ENCODE measurements around the gene OR6V1. TPM values are rescaled to one million over a fixed set of nuclear protein-coding genes. Genes with fewer than 3 reads are reported as not detected.

OR6V1 gene
- total and polyA plus RNA-seq, 3 donors from 2014 or later = not detected

Other genes starting within 250 kb of the OR6V1 start
- gene EPHB6, start 197.3 kb upstream of the OR6V1 start, total RNA-seq = 10 to 100 TPM; 47.3 to 52.0 TPM
- gene EPHB6, start 197.3 kb upstream of the OR6V1 start, polyA plus RNA-seq (ENCODE audit: insufficient read depth, low read depth, low replicate concordance) = 38.1 TPM
- 1 to 10 TPM; 2.2 to 4.5 TPM for gene TRPV6, start 166.6 kb upstream of the OR6V1 start, total RNA-seq
- gene TRPV6, start 166.6 kb upstream of the OR6V1 start, polyA plus RNA-seq (ENCODE audit: insufficient read depth, low read depth, low replicate concordance) = 2.6 TPM
- gene TRPV5, start 118.6 kb upstream of the OR6V1 start, total RNA-seq = 1 to 10 TPM; 1.4 to 2.1 TPM
- 0.57 TPM for gene TRPV5, start 118.6 kb upstream of the OR6V1 start, polyA plus RNA-seq (ENCODE audit: insufficient read depth, low read depth, low replicate concordance)
- 10 to 100 TPM; 14.1 to 38.5 TPM for gene LLCFC1, start 112.9 kb upstream of the OR6V1 start, total RNA-seq
- 73.2 TPM for gene LLCFC1, start 112.9 kb upstream of the OR6V1 start, polyA plus RNA-seq (ENCODE audit: insufficient read depth, low read depth, low replicate concordance)
- gene KEL, start 90.0 kb upstream of the OR6V1 start, total RNA-seq = 100 to 1,000 TPM; 124 TPM
- gene KEL, start 90.0 kb upstream of the OR6V1 start, polyA plus RNA-seq (ENCODE audit: insufficient read depth, low read depth, low replicate concordance) = 52.1 TPM
- gene OR9A2, start 25.2 kb upstream of the OR6V1 start, total RNA-seq = 1 to 10 TPM in 1 of 2 donors, under 1 TPM in 1; 0.99 to 3.5 TPM
- not detected for gene OR9A2, start 25.2 kb upstream of the OR6V1 start, polyA plus RNA-seq (ENCODE audit: insufficient read depth, low read depth, low replicate concordance)
- gene PIP, start 79.7 kb downstream of the OR6V1 start, total RNA-seq = not detected
- not detected for gene PIP, start 79.7 kb downstream of the OR6V1 start, polyA plus RNA-seq (ENCODE audit: insufficient read depth, low read depth, low replicate concordance)
- gene TAS2R39, start 131.1 kb downstream of the OR6V1 start, total RNA-seq = not detected
- not detected for gene TAS2R39, start 131.1 kb downstream of the OR6V1 start, polyA plus RNA-seq (ENCODE audit: insufficient read depth, low read depth, low replicate concordance)
- not detected for gene TAS2R40, start 169.7 kb downstream of the OR6V1 start, total RNA-seq
- not detected for gene TAS2R40, start 169.7 kb downstream of the OR6V1 start, polyA plus RNA-seq (ENCODE audit: insufficient read depth, low read depth, low replicate concordance)
- 100 to 1,000 TPM; 105 to 136 TPM for gene GSTK1, start 211.1 kb downstream of the OR6V1 start, total RNA-seq
- 169 TPM for gene GSTK1, start 211.1 kb downstream of the OR6V1 start, polyA plus RNA-seq (ENCODE audit: insufficient read depth, low read depth, low replicate concordance)
- gene TMEM139, start 232.6 kb downstream of the OR6V1 start, total RNA-seq = 1 to 10 TPM; 1.1 to 2.2 TPM
- gene TMEM139, start 232.6 kb downstream of the OR6V1 start, polyA plus RNA-seq (ENCODE audit: insufficient read depth, low read depth, low replicate concordance) = 5.3 TPM
- gene CASP2, start 236.0 kb downstream of the OR6V1 start, total RNA-seq = 10 to 100 TPM; 23.6 to 26.5 TPM
- gene CASP2, start 236.0 kb downstream of the OR6V1 start, polyA plus RNA-seq (ENCODE audit: insufficient read depth, low read depth, low replicate concordance) = 20.7 TPM